GM23338 (cell line): ENCODE measurements around the gene SLC25A29. TPM values are rescaled to one million over a fixed set of nuclear protein-coding genes. Genes with fewer than 3 reads are reported as not detected.

Experiments used
- ATAC-seq: fragments of 200-7000 bp; cut with Tn5 transposase; 3 replicates; pipeline ENCODE4 v1.9.1; 2020
- DNase-seq: peaks from one replicate; pipeline ENCODE4 v3.0.0-alpha.2; 2015; ENCODE audit warnings: low spot score
- H2AFZ ChIP-seq: fragments of 200-600 bp; sonication (generic); 2 replicates; pipeline ENCODE4 v1.8.0; 2016; ENCODE audit warnings: antibody characterized with exemption, mild to moderate bottlenecking, moderate library complexity
- H3F3A ChIP-seq: fragments of 200-600 bp; sonication (generic); replicated peaks from 2 replicates; pipeline ENCODE4 v1.8.0; 2017; ENCODE audit warnings: antibody characterized with exemption, mixed run types, low read depth
- H3K27ac ChIP-seq: fragments of 200-600 bp; sonication (generic); 2 replicates; pipeline ENCODE4 v1.6.1; 2016; ENCODE audit warnings: low read depth
- H3K27me3 ChIP-seq: fragments of 200-600 bp; sonication (generic); 2 replicates; pipeline ENCODE4 v1.8.0; 2016; ENCODE audit warnings: mild to moderate bottlenecking, mixed run types, moderate library complexity; ENCODE audit not compliant: insufficient read depth
- H3K36me3 ChIP-seq: fragments of 200-600 bp; sonication (generic); 2 replicates; pipeline ENCODE4 v1.8.0; 2016; ENCODE audit warnings: mild to moderate bottlenecking; ENCODE audit not compliant: insufficient read depth
- H3K4me1 ChIP-seq: fragments of 200-600 bp; sonication (generic); 2 replicates; pipeline ENCODE4 v1.8.0; 2016; ENCODE audit warnings: mild to moderate bottlenecking, moderate library complexity; ENCODE audit not compliant: insufficient read depth
- H3K4me2 ChIP-seq: fragments of 200-600 bp; sonication (generic); 2 replicates; pipeline ENCODE4 v1.7.1; 2017; ENCODE audit warnings: mixed run types
- H3K4me3 ChIP-seq: fragments of 200-600 bp; sonication (generic); 2 replicates; pipeline ENCODE4 v1.6.1; 2016; ENCODE audit warnings: mixed run types
- H3K79me2 ChIP-seq: fragments of 200-600 bp; sonication (generic); replicated peaks from 2 replicates; pipeline ENCODE4 v1.8.0; 2017; ENCODE audit warnings: mild to moderate bottlenecking; ENCODE audit not compliant: insufficient read depth
- H3K9me2 ChIP-seq: fragments of 200-600 bp; sonication (generic); 2 replicates; pipeline ENCODE4 v1.8.0; 2017; ENCODE audit not compliant: insufficient read depth
- H4K20me1 ChIP-seq: fragments of 200-600 bp; sonication (generic); replicated peaks from 2 replicates; pipeline ENCODE4 v1.8.0; 2017; ENCODE audit warnings: mild to moderate bottlenecking; ENCODE audit not compliant: insufficient read depth
- H3K27ac Mint-ChIP-seq: 2 replicates; pipeline ENCODE4 v1.8.0; 2020; ENCODE audit warnings: inconsistent platforms, mild to moderate bottlenecking, moderate library complexity, mixed read lengths
- H3K27me3 Mint-ChIP-seq: 3 replicates; pipeline ENCODE4 v1.8.0; 2022; ENCODE audit warnings: low read depth, mild to moderate bottlenecking, moderate library complexity, mixed read lengths, inconsistent platforms; ENCODE audit not compliant: insufficient read depth, poor library complexity
- H3K36me3 Mint-ChIP-seq: 3 replicates; pipeline ENCODE4 v1.8.0; 2021; ENCODE audit warnings: low read depth, mild to moderate bottlenecking, inconsistent platforms, moderate library complexity, mixed read lengths
- H3K4me1 Mint-ChIP-seq: 3 replicates; pipeline ENCODE4 v1.8.0; 2020; ENCODE audit warnings: mild to moderate bottlenecking, inconsistent platforms, mixed read lengths
- H3K4me3 Mint-ChIP-seq: 3 replicates; pipeline ENCODE4 v1.8.0; 2021; ENCODE audit warnings: moderate library complexity, mild to moderate bottlenecking, inconsistent platforms, mixed read lengths
- H3K9me3 Mint-ChIP-seq: 3 replicates; pipeline ENCODE4 v1.8.0; 2020; ENCODE audit warnings: moderate library complexity, mild to moderate bottlenecking, inconsistent platforms, mixed read lengths
- CTCF ChIP-seq, 2 experiments: fragments of 200-600 bp in 1 of 2; sonication (generic) in 1 of 2; conservative IDR thresholded peaks; 2 replicates each; pipeline versions ENCODE4 v1.5.1 to v1.6.1; 2016 to 2017; ENCODE audit warnings: antibody characterized with exemption in 2 of 2, low read depth in 2 of 2, mild to moderate bottlenecking in 2 of 2, moderate library complexity in 1 of 2
- ETS1 ChIP-seq: IDR thresholded peaks from 2 replicates; pipeline ENCODE4 v1.6.1; 2016; ENCODE audit warnings: antibody characterized with exemption
- ZNF114 ChIP-seq: fragments of 250-450 bp; sonication (Bioruptor Pico); IDR thresholded peaks from 2 replicates; pipeline ENCODE4 v1.5.0; 2020; ENCODE audit warnings: mild to moderate bottlenecking, moderate library complexity
- ZNF331 ChIP-seq: fragments of 250-450 bp; sonication (Bioruptor Pico); IDR thresholded peaks from 2 replicates; pipeline ENCODE4 v1.5.0; 2020; ENCODE audit warnings: low read depth, mild to moderate bottlenecking, moderate library complexity
- ZNF462 ChIP-seq: fragments of 250-450 bp; sonication (Bioruptor Pico); IDR thresholded peaks from 2 replicates; pipeline ENCODE4 v1.5.0; 2020; ENCODE audit warnings: mild to moderate bottlenecking, moderate library complexity
- polyA plus RNA-seq: library from polyadenylated mRNA; unstranded; fragments of >200 nt; fragmentation: Nextera tagmentation; extraction: Ambion mirVana; gene quantifications from 2 replicates; pipeline ENCODE4 v1.2.1, GENCODE V29; 2016
- total RNA-seq: library from RNA; depleted of rRNA; stranded (reverse); fragments of >200 nt; shearing (Covaris generic); gene quantifications from 2 replicates; pipeline ENCODE4 v1.2.3, GENCODE V29; 2014

The SLC25A29 gene
- total and polyA plus RNA-seq, 2 experiments from 2014 or later, result 65.6 to 206 TPM

- Histone ChIP-seq H3K27ac (no peak overlapping the region), H3K9me2 (no peaks in the 10 kb centered on the region), H4K20me1 (no peaks in the 10 kb centered on the region), H2AFZ (no peak overlapping the region), H3K36me3 (no peaks in the 10 kb centered on the region), H3K27me3 (no peaks in the 10 kb centered on the region), H3K79me2 (no peaks in the 10 kb centered on the region), H3F3A (no peaks in the 10 kb centered on the region), H3K4me1 (no peaks in the 10 kb centered on the region), H3K4me2 (no peak overlapping the region), H3K4me3 (no peak overlapping the region)
- Mint-ChIP-seq H3K4me1 (peaks cover 5% of the 10 kb centered on the region; the same call in 1 of the 3 replicates), H3K4me3 (no peak overlapping the region), H3K36me3 (no peaks in the 10 kb centered on the region), H3K9me3 (no peaks in the 10 kb centered on the region), H3K27ac (no peak overlapping the region), H3K27me3 (peaks cover 9% of the 10 kb centered on the region)
- no peak for ATAC-seq
- no peak for DNase-seq
- TF ChIP-seq ZNF331 (CRISPR knock-in tag) (no peak), ETS1 (no peak), ZNF114 (CRISPR knock-in tag) (no peak), CTCF (conservative IDR thresholded peaks at IDR 0.05; ENCODE audit: low read depth in 2 of 2) (no peak), ZNF462 (no peak)
Observed at GRCh38 chr14:100327128-100327527, 20.9 kb upstream of the SLC25A29 start.
